GM12872 (cell line): ENCODE data around the gene PFKM.

Experiments
- CTCF ChIP-seq: IDR thresholded peaks from 3 replicates; pipeline ENCODE4 v1.5.1; 2011; ENCODE audit warnings: low read depth, mild to moderate bottlenecking, low read length, moderate library complexity; ENCODE audit not compliant: insufficient read depth

Gene PFKM

DNA sequence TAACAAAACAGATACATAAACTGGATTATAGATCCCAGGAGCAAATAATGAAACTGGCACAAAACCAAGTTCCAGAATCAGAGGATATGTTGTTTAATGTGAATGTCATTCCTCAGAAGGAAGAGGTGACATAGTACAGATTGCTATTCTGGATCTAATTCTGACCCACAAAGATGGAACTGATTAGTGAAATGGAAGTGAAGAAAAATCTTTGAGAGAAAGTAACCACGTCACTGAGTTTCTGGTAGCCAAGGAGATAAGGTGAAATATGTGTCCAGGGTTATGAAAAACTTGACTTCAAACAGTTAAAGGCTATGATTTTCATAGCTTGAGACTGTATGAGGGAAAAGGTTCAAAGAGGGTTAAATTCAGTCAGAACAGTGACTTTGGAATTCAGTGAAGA is 75.6 kb downstream of the PFKM start:
- TF ChIP-seq CTCF = no peak
